SK-N-SH (cell line): ENCODE measurements around the gene CDPF1.
"Not testable (repeated sequence)": the region's sequence is repeated elsewhere in the genome, so short reads cannot be mapped to it uniquely, and the experiment has no call there.

ENCODE experiments used
- ELF1 ChIP-seq: IDR thresholded peaks from 2 replicates; pipeline ENCODE4 v1.4.0; 2012
- FOXJ3 ChIP-seq: sonication (generic); formaldehyde crosslinking; IDR thresholded peaks from 2 replicates; pipeline ENCODE4 v1.5.1; 2020; ENCODE audit warnings: mild to moderate bottlenecking, missing genetic modification reagents
- FOXM1 ChIP-seq: IDR thresholded peaks from 2 replicates; pipeline ENCODE4 v1.4.0; 2012; ENCODE audit warnings: low read depth, mild to moderate bottlenecking
- POLR2AphosphoS5 ChIP-seq: IDR thresholded peaks from 2 replicates; pipeline ENCODE4 v1.6.1; 2012; ENCODE audit warnings: low read depth, low read length
- RCOR1 ChIP-seq: fragments of 150-350 bp; IDR thresholded peaks from 2 replicates; pipeline ENCODE4 v1.6.1; 2017; ENCODE audit warnings: antibody characterized with exemption, low read length
- YY1 ChIP-seq: IDR thresholded peaks from 2 replicates; pipeline ENCODE4 v1.4.0; 2012; ENCODE audit warnings: low read depth, mild to moderate bottlenecking
- TF ChIP-seq, protein P1 (sequence below): IDR thresholded peaks from 2 replicates; pipeline ENCODE4; 2012
- TF ChIP-seq, protein P2 (sequence below): fragments of 200-600 bp; sonication (generic); IDR thresholded peaks from 2 replicates; pipeline ENCODE4 v1.6.1; 2017; ENCODE audit warnings: antibody characterized with exemption, mild to moderate bottlenecking, moderate library complexity
- TF ChIP-seq, protein P3 (sequence below): IDR thresholded peaks from 2 replicates; pipeline ENCODE4 v1.4.0; 2012; ENCODE audit warnings: low read depth

GRCh38 chr22:46264520-46264919, 14.4 kb upstream of the CDPF1 start:
- TF ChIP-seq, protein P1, sequence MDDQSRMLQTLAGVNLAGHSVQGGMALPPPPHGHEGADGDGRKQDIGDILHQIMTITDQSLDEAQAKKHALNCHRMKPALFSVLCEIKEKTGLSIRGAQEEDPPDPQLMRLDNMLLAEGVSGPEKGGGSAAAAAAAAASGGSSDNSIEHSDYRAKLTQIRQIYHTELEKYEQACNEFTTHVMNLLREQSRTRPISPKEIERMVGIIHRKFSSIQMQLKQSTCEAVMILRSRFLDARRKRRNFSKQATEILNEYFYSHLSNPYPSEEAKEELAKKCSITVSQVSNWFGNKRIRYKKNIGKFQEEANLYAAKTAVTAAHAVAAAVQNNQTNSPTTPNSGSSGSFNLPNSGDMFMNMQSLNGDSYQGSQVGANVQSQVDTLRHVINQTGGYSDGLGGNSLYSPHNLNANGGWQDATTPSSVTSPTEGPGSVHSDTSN, result not testable (repeated sequence)
- TF ChIP-seq, protein P2, sequence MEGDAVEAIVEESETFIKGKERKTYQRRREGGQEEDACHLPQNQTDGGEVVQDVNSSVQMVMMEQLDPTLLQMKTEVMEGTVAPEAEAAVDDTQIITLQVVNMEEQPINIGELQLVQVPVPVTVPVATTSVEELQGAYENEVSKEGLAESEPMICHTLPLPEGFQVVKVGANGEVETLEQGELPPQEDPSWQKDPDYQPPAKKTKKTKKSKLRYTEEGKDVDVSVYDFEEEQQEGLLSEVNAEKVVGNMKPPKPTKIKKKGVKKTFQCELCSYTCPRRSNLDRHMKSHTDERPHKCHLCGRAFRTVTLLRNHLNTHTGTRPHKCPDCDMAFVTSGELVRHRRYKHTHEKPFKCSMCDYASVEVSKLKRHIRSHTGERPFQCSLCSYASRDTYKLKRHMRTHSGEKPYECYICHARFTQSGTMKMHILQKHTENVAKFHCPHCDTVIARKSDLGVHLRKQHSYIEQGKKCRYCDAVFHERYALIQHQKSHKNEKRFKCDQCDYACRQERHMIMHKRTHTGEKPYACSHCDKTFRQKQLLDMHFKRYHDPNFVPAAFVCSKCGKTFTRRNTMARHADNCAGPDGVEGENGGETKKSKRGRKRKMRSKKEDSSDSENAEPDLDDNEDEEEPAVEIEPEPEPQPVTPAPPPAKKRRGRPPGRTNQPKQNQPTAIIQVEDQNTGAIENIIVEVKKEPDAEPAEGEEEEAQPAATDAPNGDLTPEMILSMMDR, result not testable (repeated sequence)
- not testable (repeated sequence) for TF ChIP-seq RCOR1; POLR2AphosphoS5; FOXM1; YY1; FOXJ3 (CRISPR knock-in tag); ELF1
- TF ChIP-seq, protein P3, sequence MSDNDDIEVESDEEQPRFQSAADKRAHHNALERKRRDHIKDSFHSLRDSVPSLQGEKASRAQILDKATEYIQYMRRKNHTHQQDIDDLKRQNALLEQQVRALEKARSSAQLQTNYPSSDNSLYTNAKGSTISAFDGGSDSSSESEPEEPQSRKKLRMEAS, result not testable (repeated sequence)
